Neural cell (in vitro differentiated cells): Measurements from ENCODE around the gene UMAD1.

Experiments used
- EP300 ChIP-seq: fragments of 450-650 bp; conservative IDR thresholded peaks from 2 replicates; pipeline ENCODE4 v1.6.1; 2014; ENCODE audit warnings: antibody characterized with exemption, mild to moderate bottlenecking, moderate library complexity; ENCODE audit not compliant: poor library complexity, severe bottlenecking
- EZH2 ChIP-seq: fragments of 200-600, 300-800 bp; shearing (Covaris generic), sonication (generic); IDR thresholded peaks from 2 replicates; pipeline ENCODE4 v1.6.1; 2014; ENCODE audit warnings: antibody characterized with exemption, low read length, borderline replicate concordance, mild to moderate bottlenecking; ENCODE audit not compliant: insufficient read depth, poor library complexity, severe bottlenecking
- POLR2AphosphoS5 ChIP-seq: IDR thresholded peaks from 2 replicates; pipeline ENCODE4 v1.6.1; 2012
- RAD21 ChIP-seq: fragments of 450-650 bp; conservative IDR thresholded peaks from 2 replicates; pipeline ENCODE4 v1.6.1; 2014; ENCODE audit warnings: antibody characterized with exemption, mild to moderate bottlenecking, moderate library complexity
- TF ChIP-seq, protein P1 (sequence below): fragments of 450-650 bp; IDR thresholded peaks from 2 replicates; pipeline ENCODE4 v1.5.1; 2014; ENCODE audit warnings: antibody characterized with exemption, mild to moderate bottlenecking, moderate library complexity; ENCODE audit not compliant: poor library complexity, severe bottlenecking

- TF ChIP-seq RAD21 (no peak), EZH2 (no peak), EP300 (no peak), POLR2AphosphoS5 (no peak)
- TF ChIP-seq, protein P1, sequence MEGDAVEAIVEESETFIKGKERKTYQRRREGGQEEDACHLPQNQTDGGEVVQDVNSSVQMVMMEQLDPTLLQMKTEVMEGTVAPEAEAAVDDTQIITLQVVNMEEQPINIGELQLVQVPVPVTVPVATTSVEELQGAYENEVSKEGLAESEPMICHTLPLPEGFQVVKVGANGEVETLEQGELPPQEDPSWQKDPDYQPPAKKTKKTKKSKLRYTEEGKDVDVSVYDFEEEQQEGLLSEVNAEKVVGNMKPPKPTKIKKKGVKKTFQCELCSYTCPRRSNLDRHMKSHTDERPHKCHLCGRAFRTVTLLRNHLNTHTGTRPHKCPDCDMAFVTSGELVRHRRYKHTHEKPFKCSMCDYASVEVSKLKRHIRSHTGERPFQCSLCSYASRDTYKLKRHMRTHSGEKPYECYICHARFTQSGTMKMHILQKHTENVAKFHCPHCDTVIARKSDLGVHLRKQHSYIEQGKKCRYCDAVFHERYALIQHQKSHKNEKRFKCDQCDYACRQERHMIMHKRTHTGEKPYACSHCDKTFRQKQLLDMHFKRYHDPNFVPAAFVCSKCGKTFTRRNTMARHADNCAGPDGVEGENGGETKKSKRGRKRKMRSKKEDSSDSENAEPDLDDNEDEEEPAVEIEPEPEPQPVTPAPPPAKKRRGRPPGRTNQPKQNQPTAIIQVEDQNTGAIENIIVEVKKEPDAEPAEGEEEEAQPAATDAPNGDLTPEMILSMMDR: no peak
Measured at GRCh38 chr7:7761974-7762779, 121.6 kb downstream of the UMAD1 start.
